GM23338 (cell line): Measurements from ENCODE around the gene ANKRD50. TPM values are rescaled to one million over a fixed set of nuclear protein-coding genes. Genes with fewer than 3 reads are reported as not detected.

Source experiments
- ATAC-seq: fragments of 200-7000 bp; cut with Tn5 transposase; 3 replicates; pipeline ENCODE4 v1.9.1; 2020
- DNase-seq: peaks from one replicate; pipeline ENCODE4 v3.0.0-alpha.2; 2015; ENCODE audit warnings: low spot score
- H2AFZ ChIP-seq: fragments of 200-600 bp; sonication (generic); 2 replicates; pipeline ENCODE4 v1.8.0; 2016; ENCODE audit warnings: antibody characterized with exemption, mild to moderate bottlenecking, moderate library complexity
- H3F3A ChIP-seq: fragments of 200-600 bp; sonication (generic); replicated peaks from 2 replicates; pipeline ENCODE4 v1.8.0; 2017; ENCODE audit warnings: antibody characterized with exemption, mixed run types, low read depth
- H3K27ac ChIP-seq: fragments of 200-600 bp; sonication (generic); 2 replicates; pipeline ENCODE4 v1.6.1; 2016; ENCODE audit warnings: low read depth
- H3K27me3 ChIP-seq: fragments of 200-600 bp; sonication (generic); 2 replicates; pipeline ENCODE4 v1.8.0; 2016; ENCODE audit warnings: mild to moderate bottlenecking, mixed run types, moderate library complexity; ENCODE audit not compliant: insufficient read depth
- H3K36me3 ChIP-seq: fragments of 200-600 bp; sonication (generic); 2 replicates; pipeline ENCODE4 v1.8.0; 2016; ENCODE audit warnings: mild to moderate bottlenecking; ENCODE audit not compliant: insufficient read depth
- H3K4me1 ChIP-seq: fragments of 200-600 bp; sonication (generic); 2 replicates; pipeline ENCODE4 v1.8.0; 2016; ENCODE audit warnings: mild to moderate bottlenecking, moderate library complexity; ENCODE audit not compliant: insufficient read depth
- H3K4me2 ChIP-seq: fragments of 200-600 bp; sonication (generic); 2 replicates; pipeline ENCODE4 v1.7.1; 2017; ENCODE audit warnings: mixed run types
- H3K4me3 ChIP-seq: fragments of 200-600 bp; sonication (generic); 2 replicates; pipeline ENCODE4 v1.6.1; 2016; ENCODE audit warnings: mixed run types
- H3K79me2 ChIP-seq: fragments of 200-600 bp; sonication (generic); replicated peaks from 2 replicates; pipeline ENCODE4 v1.8.0; 2017; ENCODE audit warnings: mild to moderate bottlenecking; ENCODE audit not compliant: insufficient read depth
- H3K9me2 ChIP-seq: fragments of 200-600 bp; sonication (generic); 2 replicates; pipeline ENCODE4 v1.8.0; 2017; ENCODE audit not compliant: insufficient read depth
- H4K20me1 ChIP-seq: fragments of 200-600 bp; sonication (generic); replicated peaks from 2 replicates; pipeline ENCODE4 v1.8.0; 2017; ENCODE audit warnings: mild to moderate bottlenecking; ENCODE audit not compliant: insufficient read depth
- H3K27ac Mint-ChIP-seq: 2 replicates; pipeline ENCODE4 v1.8.0; 2020; ENCODE audit warnings: inconsistent platforms, mild to moderate bottlenecking, moderate library complexity, mixed read lengths
- H3K27me3 Mint-ChIP-seq: 3 replicates; pipeline ENCODE4 v1.8.0; 2022; ENCODE audit warnings: low read depth, mild to moderate bottlenecking, moderate library complexity, mixed read lengths, inconsistent platforms; ENCODE audit not compliant: insufficient read depth, poor library complexity
- H3K36me3 Mint-ChIP-seq: 3 replicates; pipeline ENCODE4 v1.8.0; 2021; ENCODE audit warnings: low read depth, mild to moderate bottlenecking, inconsistent platforms, moderate library complexity, mixed read lengths
- H3K4me1 Mint-ChIP-seq: 3 replicates; pipeline ENCODE4 v1.8.0; 2020; ENCODE audit warnings: mild to moderate bottlenecking, inconsistent platforms, mixed read lengths
- H3K4me3 Mint-ChIP-seq: 3 replicates; pipeline ENCODE4 v1.8.0; 2021; ENCODE audit warnings: moderate library complexity, mild to moderate bottlenecking, inconsistent platforms, mixed read lengths
- H3K9me3 Mint-ChIP-seq: 3 replicates; pipeline ENCODE4 v1.8.0; 2020; ENCODE audit warnings: moderate library complexity, mild to moderate bottlenecking, inconsistent platforms, mixed read lengths
- CREB1 ChIP-seq: fragments of 250-450 bp; sonication (Bioruptor Pico); IDR thresholded peaks from 2 replicates; pipeline ENCODE4 v1.5.0; 2020; ENCODE audit warnings: low read depth, mild to moderate bottlenecking, moderate library complexity
- EZH2 ChIP-seq: fragments of 200-600 bp; sonication (generic); IDR thresholded peaks from one replicate; pipeline ENCODE4 v1.8.0; 2017; ENCODE audit warnings: antibody characterized with exemption, mild to moderate bottlenecking, low read depth; ENCODE audit not compliant: unreplicated experiment
- EZH2phosphoT487 ChIP-seq: fragments of 200-600 bp; sonication (generic); IDR thresholded peaks from one replicate; pipeline ENCODE4 v1.8.1; 2018; ENCODE audit warnings: antibody characterized with exemption; ENCODE audit not compliant: unreplicated experiment
- POLR2AphosphoS5 ChIP-seq: IDR thresholded peaks from 2 replicates; pipeline ENCODE4 v1.6.1; 2016; ENCODE audit warnings: antibody characterized with exemption, low read depth
- ZNF114 ChIP-seq: fragments of 250-450 bp; sonication (Bioruptor Pico); IDR thresholded peaks from 2 replicates; pipeline ENCODE4 v1.5.0; 2020; ENCODE audit warnings: mild to moderate bottlenecking, moderate library complexity
- ZNF331 ChIP-seq: fragments of 250-450 bp; sonication (Bioruptor Pico); IDR thresholded peaks from 2 replicates; pipeline ENCODE4 v1.5.0; 2020; ENCODE audit warnings: low read depth, mild to moderate bottlenecking, moderate library complexity
- ZNF462 ChIP-seq: fragments of 250-450 bp; sonication (Bioruptor Pico); IDR thresholded peaks from 2 replicates; pipeline ENCODE4 v1.5.0; 2020; ENCODE audit warnings: mild to moderate bottlenecking, moderate library complexity
- polyA plus RNA-seq: library from polyadenylated mRNA; unstranded; fragments of >200 nt; fragmentation: Nextera tagmentation; extraction: Ambion mirVana; gene quantifications from 2 replicates; pipeline ENCODE4 v1.2.1, GENCODE V29; 2016
- total RNA-seq: library from RNA; depleted of rRNA; stranded (reverse); fragments of >200 nt; shearing (Covaris generic); gene quantifications from 2 replicates; pipeline ENCODE4 v1.2.3, GENCODE V29; 2014
- TF ChIP-seq, protein P1 (sequence below): IDR thresholded peaks from one replicate; pipeline ENCODE4 v1.6.1; 2018; ENCODE audit warnings: antibody characterized with exemption; ENCODE audit not compliant: unreplicated experiment
- TF ChIP-seq, protein P2 (sequence below): IDR thresholded peaks from 2 replicates; pipeline ENCODE4 v1.6.1; 2016; ENCODE audit warnings: antibody characterized with exemption

ANKRD50 gene
- total and polyA plus RNA-seq, 2 experiments from 2014 or later, result 5.9 to 27.6 TPM

- Histone ChIP-seq H2AFZ (no peak overlapping the region), H3K4me3 (no peak overlapping the region), H3K79me2 (peaks cover 98% of the 10 kb centered on the region), H3K4me1 (peaks cover 17% of the 10 kb centered on the region; the same call in 1 of the 2 replicates), H4K20me1 (peaks cover 3% of the 10 kb centered on the region; the same call in 1 of the 2 replicates), H3K4me2 (no peak overlapping the region), H3F3A (no peaks in the 10 kb centered on the region), H3K36me3 (0 out of 2 replicates have a peak, but pooled peaks cover 3% of the 10 kb centered on the region), H3K27ac (no peak overlapping the region), H3K27me3 (no peaks in the 10 kb centered on the region), H3K9me2 (no peaks in the 10 kb centered on the region)
- no peaks in the 10 kb centered on the region for H3K27me3 Mint-ChIP-seq
- DNase-seq (no peak), ATAC-seq (no peak)
- H3K27ac Mint-ChIP-seq, result no peak overlapping the region
- TF ChIP-seq POLR2AphosphoS5 (no peak), EZH2phosphoT487 (no peak), CREB1 (CRISPR knock-in tag) (no peak), ZNF114 (CRISPR knock-in tag) (no peak), EZH2 (no peak), ZNF331 (CRISPR knock-in tag) (no peak), ZNF462 (CRISPR knock-in tag) (no peak)
- TF ChIP-seq, protein P1, sequence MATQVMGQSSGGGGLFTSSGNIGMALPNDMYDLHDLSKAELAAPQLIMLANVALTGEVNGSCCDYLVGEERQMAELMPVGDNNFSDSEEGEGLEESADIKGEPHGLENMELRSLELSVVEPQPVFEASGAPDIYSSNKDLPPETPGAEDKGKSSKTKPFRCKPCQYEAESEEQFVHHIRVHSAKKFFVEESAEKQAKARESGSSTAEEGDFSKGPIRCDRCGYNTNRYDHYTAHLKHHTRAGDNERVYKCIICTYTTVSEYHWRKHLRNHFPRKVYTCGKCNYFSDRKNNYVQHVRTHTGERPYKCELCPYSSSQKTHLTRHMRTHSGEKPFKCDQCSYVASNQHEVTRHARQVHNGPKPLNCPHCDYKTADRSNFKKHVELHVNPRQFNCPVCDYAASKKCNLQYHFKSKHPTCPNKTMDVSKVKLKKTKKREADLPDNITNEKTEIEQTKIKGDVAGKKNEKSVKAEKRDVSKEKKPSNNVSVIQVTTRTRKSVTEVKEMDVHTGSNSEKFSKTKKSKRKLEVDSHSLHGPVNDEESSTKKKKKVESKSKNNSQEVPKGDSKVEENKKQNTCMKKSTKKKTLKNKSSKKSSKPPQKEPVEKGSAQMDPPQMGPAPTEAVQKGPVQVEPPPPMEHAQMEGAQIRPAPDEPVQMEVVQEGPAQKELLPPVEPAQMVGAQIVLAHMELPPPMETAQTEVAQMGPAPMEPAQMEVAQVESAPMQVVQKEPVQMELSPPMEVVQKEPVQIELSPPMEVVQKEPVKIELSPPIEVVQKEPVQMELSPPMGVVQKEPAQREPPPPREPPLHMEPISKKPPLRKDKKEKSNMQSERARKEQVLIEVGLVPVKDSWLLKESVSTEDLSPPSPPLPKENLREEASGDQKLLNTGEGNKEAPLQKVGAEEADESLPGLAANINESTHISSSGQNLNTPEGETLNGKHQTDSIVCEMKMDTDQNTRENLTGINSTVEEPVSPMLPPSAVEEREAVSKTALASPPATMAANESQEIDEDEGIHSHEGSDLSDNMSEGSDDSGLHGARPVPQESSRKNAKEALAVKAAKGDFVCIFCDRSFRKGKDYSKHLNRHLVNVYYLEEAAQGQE, result no peak
- TF ChIP-seq, protein P2, sequence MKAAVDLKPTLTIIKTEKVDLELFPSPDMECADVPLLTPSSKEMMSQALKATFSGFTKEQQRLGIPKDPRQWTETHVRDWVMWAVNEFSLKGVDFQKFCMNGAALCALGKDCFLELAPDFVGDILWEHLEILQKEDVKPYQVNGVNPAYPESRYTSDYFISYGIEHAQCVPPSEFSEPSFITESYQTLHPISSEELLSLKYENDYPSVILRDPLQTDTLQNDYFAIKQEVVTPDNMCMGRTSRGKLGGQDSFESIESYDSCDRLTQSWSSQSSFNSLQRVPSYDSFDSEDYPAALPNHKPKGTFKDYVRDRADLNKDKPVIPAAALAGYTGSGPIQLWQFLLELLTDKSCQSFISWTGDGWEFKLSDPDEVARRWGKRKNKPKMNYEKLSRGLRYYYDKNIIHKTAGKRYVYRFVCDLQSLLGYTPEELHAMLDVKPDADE, result no peak
- H3K4me1 Mint-ChIP-seq, result peaks cover 24% of the 10 kb centered on the region
- H3K4me3 Mint-ChIP-seq, result no peak overlapping the region
- H3K36me3 Mint-ChIP-seq, result peaks cover 60% of the 10 kb centered on the region
- peaks cover 18% of the 10 kb centered on the region for H3K9me3 Mint-ChIP-seq
Observed at GRCh38 chr4:124696182-124696581, 16.4 kb downstream of the ANKRD50 start.
